SK-N-SH (cell line): ENCODE results near the gene SYT7. TPM values are rescaled to one million over a fixed set of nuclear protein-coding genes. Genes with fewer than 3 reads are reported as not detected.

ENCODE experiments used
- CTCF ChIA-PET: fragments of 300-600, 350-600 bp; formaldehyde crosslinking; extraction: SDS; loops from one replicate; lab custom pipeline; 2021; lab: Yijun Ruan, JAX
- POLR2A ChIA-PET: fragments of 350-600 bp; sonication (Branson Sonifier 250); formaldehyde crosslinking; extraction: SDS; loops from one replicate; lab custom pipeline; 2020; ENCODE audit warnings: antibody characterized with exemption, inconsistent platforms; lab: Yijun Ruan, JAX
- DNase-seq: peaks from one replicate; pipeline ENCODE4 v3.0.0; 2012
- H2AFZ ChIP-seq: fragments of 200-600 bp; sonication (generic); 2 replicates; pipeline ENCODE4 v1.8.1; 2016; ENCODE audit warnings: antibody characterized with exemption, mild to moderate bottlenecking, low read depth
- H3F3A ChIP-seq: fragments of 200-600 bp; sonication (generic); replicated peaks from 2 replicates; pipeline ENCODE3; 2016; ENCODE audit warnings: antibody characterized with exemption, mild to moderate bottlenecking; ENCODE audit not compliant: insufficient read depth
- H3K27ac ChIP-seq, 2 experiments: fragments of 200-500 bp in 1 of 2; fragments of 200-600 bp in 1 of 2; sonication (Bioruptor generic) in 1 of 2; sonication (generic), shearing (Covaris generic) in 1 of 2; 2 replicates each; pipeline versions ENCODE4 v1.5.1 to v1.6.1; 2014 to 2016; ENCODE audit warnings: low read depth in 2 of 2, inconsistent platforms in 1 of 2, low read length in 1 of 2, mild to moderate bottlenecking in 1 of 2, mixed read lengths in 1 of 2
- H3K27me3 ChIP-seq: fragments of 200-600 bp; sonication (generic), shearing (Covaris generic); 2 replicates; pipeline ENCODE4 v1.6.1; 2016; ENCODE audit warnings: mixed run types; ENCODE audit not compliant: insufficient read depth
- H3K36me3 ChIP-seq, 2 experiments: fragments of 200-500 bp in 1 of 2; fragments of 200-600 bp in 1 of 2; sonication (Bioruptor generic) in 1 of 2; sonication (generic) in 1 of 2; replicated peaks in 1 of 2; 2 replicates each; pipeline versions ENCODE3 to v1.5.1; 2014 to 2016; ENCODE audit warnings: low read length in 1 of 2, mild to moderate bottlenecking in 1 of 2; ENCODE audit not compliant: insufficient read depth in 2 of 2, control insufficient read depth in 1 of 2
- H3K4me1 ChIP-seq, 2 experiments: fragments of 200-500 bp in 1 of 2; fragments of 200-600 bp in 1 of 2; sonication (Bioruptor generic) in 1 of 2; sonication (generic), shearing (Covaris generic) in 1 of 2; 2 replicates each; pipeline versions ENCODE4 v1.5.1 to v1.6.1; 2014 to 2016; ENCODE audit warnings: low read depth in 1 of 2, low read length in 1 of 2, mixed run types in 1 of 2; ENCODE audit not compliant: insufficient read depth in 2 of 2, control insufficient read depth in 1 of 2
- H3K4me2 ChIP-seq: fragments of 200-600 bp; sonication (generic), shearing (Covaris generic); 2 replicates; pipeline ENCODE4 v1.6.1; 2017; ENCODE audit warnings: mixed run types
- H3K4me3 ChIP-seq, 2 experiments: fragments of 200-500 bp in 1 of 2; fragments of 200-600 bp in 1 of 2; sonication (Bioruptor generic) in 1 of 2; sonication (generic), shearing (Covaris generic) in 1 of 2; 2 replicates each; pipeline versions ENCODE4 v1.5.1 to v1.8.1; 2014 to 2016; ENCODE audit warnings: low read depth in 2 of 2, inconsistent platforms in 1 of 2, low read length in 1 of 2, mild to moderate bottlenecking in 1 of 2, mixed read lengths in 1 of 2, moderate library complexity in 1 of 2
- H3K79me2 ChIP-seq: fragments of 200-600 bp; sonication (generic); 2 replicates; pipeline ENCODE4 v1.8.1; 2017; ENCODE audit warnings: mild to moderate bottlenecking; ENCODE audit not compliant: insufficient read depth
- H3K9ac ChIP-seq: fragments of 200-600 bp; sonication (generic); 2 replicates; pipeline ENCODE4 v1.6.1; 2017; ENCODE audit warnings: mixed run types
- H3K9me2 ChIP-seq: fragments of 200-600 bp; sonication (generic); 2 replicates; pipeline ENCODE4 v1.6.1; 2017; ENCODE audit warnings: mixed run types
- H3K9me3 ChIP-seq: fragments of 200-600 bp; sonication (generic); 2 replicates; pipeline ENCODE4 v1.6.1; 2017; ENCODE audit warnings: mixed run types, mild to moderate bottlenecking, moderate library complexity
- H4K20me1 ChIP-seq: fragments of 200-600 bp; sonication (generic); 2 replicates; pipeline ENCODE4 v1.6.1; 2017; ENCODE audit warnings: mild to moderate bottlenecking, mixed run types; ENCODE audit not compliant: insufficient read depth
- CHD2 ChIP-seq: fragments of 150-350 bp; IDR thresholded peaks from 2 replicates; pipeline ENCODE4 v1.6.1; 2018; ENCODE audit warnings: low read length; ENCODE audit not compliant: partially characterized antibody
- CTCF ChIP-seq: fragments of 200-600 bp; sonication (generic); IDR thresholded peaks from 2 replicates; pipeline ENCODE4 v1.6.1; 2017; ENCODE audit warnings: antibody characterized with exemption, mild to moderate bottlenecking, moderate library complexity
- ELF1 ChIP-seq: IDR thresholded peaks from 2 replicates; pipeline ENCODE4 v1.4.0; 2012
- EP300 ChIP-seq, 2 experiments: IDR thresholded peaks; 2 replicates each; pipeline versions ENCODE4 v1.4.0 to v1.6.1; 2012; ENCODE audit warnings: borderline replicate concordance in 1 of 2, low read depth in 1 of 2, low read length in 1 of 2
- EZH2phosphoT487 ChIP-seq: fragments of 200-600 bp; sonication (generic); IDR thresholded peaks from 2 replicates; pipeline ENCODE4 v1.6.1; 2017; ENCODE audit warnings: low read depth, mixed run types, mild to moderate bottlenecking, antibody characterized with exemption, moderate library complexity, borderline replicate concordance
- MAX ChIP-seq: IDR thresholded peaks from 2 replicates; pipeline ENCODE4 v1.4.0; 2012; ENCODE audit warnings: low read depth
- MXI1 ChIP-seq: IDR thresholded peaks from 2 replicates; pipeline ENCODE4 v1.6.1; 2012; ENCODE audit warnings: mild to moderate bottlenecking, low read depth, low read length, improper control_type of control experiment
- NFIC ChIP-seq: IDR thresholded peaks from 2 replicates; pipeline ENCODE4 v1.4.0; 2012; ENCODE audit warnings: borderline replicate concordance
- NRF1 ChIP-seq: IDR thresholded peaks from 2 replicates; pipeline ENCODE4 v1.6.1; 2012; ENCODE audit warnings: low read depth, mild to moderate bottlenecking, low read length
- RAD21 ChIP-seq: IDR thresholded peaks from 2 replicates; pipeline ENCODE4 v1.6.1; 2012; ENCODE audit warnings: mild to moderate bottlenecking, low read length
- SMC3 ChIP-seq: IDR thresholded peaks from 2 replicates; pipeline ENCODE4 v1.6.1; 2012; ENCODE audit warnings: low read depth, low read length, improper control_type of control experiment
- TAF1 ChIP-seq: IDR thresholded peaks from 2 replicates; pipeline ENCODE4 v1.6.1; 2012; ENCODE audit warnings: low read depth, mild to moderate bottlenecking, low read length, moderate library complexity, borderline replicate concordance
- TCF12 ChIP-seq: IDR thresholded peaks from 2 replicates; pipeline ENCODE4 v1.4.0; 2012
- YY1 ChIP-seq: IDR thresholded peaks from 2 replicates; pipeline ENCODE4 v1.4.0; 2012; ENCODE audit warnings: low read depth, mild to moderate bottlenecking
- WGBS: methylation state at CpG from one replicate; pipeline ENCODE4 v1.1.6; 2017; ENCODE audit warnings: low lambda C conversion rate; 5-methylcytosine and 5-hydroxymethylcytosine counted together
- polyA plus RNA-seq, 3 experiments: library from polyadenylated mRNA; depleted of rRNA; stranded (reverse); fragments of >200 nt; gene quantifications; 2 replicates each; pipeline ENCODE4 v1.2.3, GENCODE V29; 2012
- TF ChIP-seq, protein P1 (sequence below): IDR thresholded peaks from 2 replicates; pipeline ENCODE4 v1.4.0; 2012; ENCODE audit warnings: low read depth, borderline replicate concordance
- TF ChIP-seq, protein P2 (sequence below): IDR thresholded peaks from 2 replicates; pipeline ENCODE4 v1.6.1; 2012; ENCODE audit warnings: mild to moderate bottlenecking, low read depth, low read length, moderate library complexity

Gene SYT7
- polyA plus RNA-seq, 1 of the 3 experiments (the other 2 are of a cell fraction), result 1.1 TPM

DNA sequence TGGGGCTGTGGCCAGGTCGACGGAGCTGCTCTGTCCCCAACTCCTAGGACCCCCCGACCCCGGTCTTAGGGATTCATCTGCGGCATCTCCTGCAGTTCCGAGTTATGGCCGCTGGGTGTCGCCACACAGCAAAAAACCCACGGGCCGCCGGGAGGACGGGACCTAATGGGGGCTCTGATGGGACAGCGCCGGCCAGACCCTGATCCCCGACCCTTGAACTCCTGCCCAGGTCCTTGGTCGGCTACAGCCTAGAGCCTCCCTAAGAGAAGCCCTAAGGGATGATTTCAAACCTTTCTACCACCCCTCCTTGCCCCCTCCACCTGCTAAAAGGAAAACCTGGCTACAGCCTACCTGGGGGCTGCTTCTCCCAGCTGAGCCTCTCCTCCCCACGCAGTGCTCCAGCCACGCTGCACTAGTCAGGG lies 103.1 kb downstream of the SYT7 start:
- Histone ChIP-seq H3K9me3 (no peaks in the 10 kb centered on the region), H3K4me3 (no peak overlapping the region; a peak in 1 of 4 replicates), H3K9ac (no peak overlapping the region), H3K4me2 (no peak overlapping the region), H3K79me2 (no peaks in the 10 kb centered on the region), H3K27ac (no peak overlapping the region), H3K9me2 (no peaks in the 10 kb centered on the region), H3K27me3 (no peaks in the 10 kb centered on the region), H4K20me1 (no peaks in the 10 kb centered on the region), H3K36me3 (peaks cover 0 to under 1% of the 10 kb centered on the region in 2 experiments), H3F3A (no peaks in the 10 kb centered on the region), H3K4me1 (peaks cover 0 to 12% of the 10 kb centered on the region in 2 experiments; a peak in 1 of 4 replicates), H2AFZ (no peak overlapping the region)
- peak; percentile 89 for DNase-seq
- TF ChIP-seq SMC3, result peak; percentile 86
- no peak for TF ChIP-seq NRF1
- TF ChIP-seq EP300 (IDR thresholded peaks at IDR 0.05; ENCODE audit: borderline replicate concordance in 1 of 2, low read depth in 1 of 2, low read length in 1 of 2), result no peak
- no peak for TF ChIP-seq MXI1
- peak; percentile 92 for TF ChIP-seq CTCF
- TF ChIP-seq RAD21, result peak; percentile 88
- ChIA-PET CTCF (interaction anchor here (0.6 to 21.8 kb wide), 56 partner anchors 9 to 266 kb away, joined by 3 to 670 read pairs (median 5); partner anchors contain the start of genes LRRC10B and SYT7), POLR2A (interaction anchor here (0.6 kb wide), 1 partner anchor 39 kb away, joined by 3 read pairs; no protein-coding TSS in a partner anchor)
- WGBS, result 7% methylated on average over 7 of the region's 18 CpGs

DNA sequence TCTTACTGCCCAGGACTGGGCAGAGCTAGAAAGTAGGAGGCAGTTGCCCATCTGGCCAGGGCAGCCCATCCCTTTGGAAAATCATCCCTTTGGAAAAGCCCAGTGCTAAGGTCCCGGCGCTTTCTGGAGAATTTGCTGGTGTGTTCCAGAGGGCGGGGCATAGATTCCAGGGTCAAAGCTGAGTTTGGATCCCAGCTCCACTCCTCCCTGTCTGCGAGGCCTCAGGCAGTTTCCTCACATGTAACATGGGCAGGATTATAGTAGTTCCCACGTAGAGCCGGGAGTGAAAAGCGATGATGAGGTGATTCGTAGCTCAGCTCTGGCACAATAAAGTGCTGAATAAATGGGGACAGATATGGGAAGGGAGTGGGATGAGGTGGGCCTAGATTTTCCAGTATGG lies 103.8 kb downstream of the SYT7 start:
- H3K36me3 ChIP-seq, result peaks cover 0 to 4% of the 10 kb centered on the region in 2 experiments
- no peak overlapping the region for H3K27ac ChIP-seq
- no peak for TF ChIP-seq MAX
- no peak for TF ChIP-seq EP300 (IDR thresholded peaks at IDR 0.05; ENCODE audit: borderline replicate concordance in 1 of 2, low read depth in 1 of 2, low read length in 1 of 2)
- TF ChIP-seq TCF12, result no peak
- TF ChIP-seq SMC3, result no peak
- no peak for TF ChIP-seq ELF1
- no peak for TF ChIP-seq YY1
- TF ChIP-seq, protein P1, sequence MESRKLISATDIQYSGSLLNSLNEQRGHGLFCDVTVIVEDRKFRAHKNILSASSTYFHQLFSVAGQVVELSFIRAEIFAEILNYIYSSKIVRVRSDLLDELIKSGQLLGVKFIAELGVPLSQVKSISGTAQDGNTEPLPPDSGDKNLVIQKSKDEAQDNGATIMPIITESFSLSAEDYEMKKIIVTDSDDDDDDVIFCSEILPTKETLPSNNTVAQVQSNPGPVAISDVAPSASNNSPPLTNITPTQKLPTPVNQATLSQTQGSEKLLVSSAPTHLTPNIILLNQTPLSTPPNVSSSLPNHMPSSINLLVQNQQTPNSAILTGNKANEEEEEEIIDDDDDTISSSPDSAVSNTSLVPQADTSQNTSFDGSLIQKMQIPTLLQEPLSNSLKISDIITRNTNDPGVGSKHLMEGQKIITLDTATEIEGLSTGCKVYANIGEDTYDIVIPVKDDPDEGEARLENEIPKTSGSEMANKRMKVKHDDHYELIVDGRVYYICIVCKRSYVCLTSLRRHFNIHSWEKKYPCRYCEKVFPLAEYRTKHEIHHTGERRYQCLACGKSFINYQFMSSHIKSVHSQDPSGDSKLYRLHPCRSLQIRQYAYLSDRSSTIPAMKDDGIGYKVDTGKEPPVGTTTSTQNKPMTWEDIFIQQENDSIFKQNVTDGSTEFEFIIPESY, result no peak
- TF ChIP-seq MXI1, result no peak
- no peak for TF ChIP-seq CHD2
- TF ChIP-seq EZH2phosphoT487, result no peak
- TF ChIP-seq, protein P2, sequence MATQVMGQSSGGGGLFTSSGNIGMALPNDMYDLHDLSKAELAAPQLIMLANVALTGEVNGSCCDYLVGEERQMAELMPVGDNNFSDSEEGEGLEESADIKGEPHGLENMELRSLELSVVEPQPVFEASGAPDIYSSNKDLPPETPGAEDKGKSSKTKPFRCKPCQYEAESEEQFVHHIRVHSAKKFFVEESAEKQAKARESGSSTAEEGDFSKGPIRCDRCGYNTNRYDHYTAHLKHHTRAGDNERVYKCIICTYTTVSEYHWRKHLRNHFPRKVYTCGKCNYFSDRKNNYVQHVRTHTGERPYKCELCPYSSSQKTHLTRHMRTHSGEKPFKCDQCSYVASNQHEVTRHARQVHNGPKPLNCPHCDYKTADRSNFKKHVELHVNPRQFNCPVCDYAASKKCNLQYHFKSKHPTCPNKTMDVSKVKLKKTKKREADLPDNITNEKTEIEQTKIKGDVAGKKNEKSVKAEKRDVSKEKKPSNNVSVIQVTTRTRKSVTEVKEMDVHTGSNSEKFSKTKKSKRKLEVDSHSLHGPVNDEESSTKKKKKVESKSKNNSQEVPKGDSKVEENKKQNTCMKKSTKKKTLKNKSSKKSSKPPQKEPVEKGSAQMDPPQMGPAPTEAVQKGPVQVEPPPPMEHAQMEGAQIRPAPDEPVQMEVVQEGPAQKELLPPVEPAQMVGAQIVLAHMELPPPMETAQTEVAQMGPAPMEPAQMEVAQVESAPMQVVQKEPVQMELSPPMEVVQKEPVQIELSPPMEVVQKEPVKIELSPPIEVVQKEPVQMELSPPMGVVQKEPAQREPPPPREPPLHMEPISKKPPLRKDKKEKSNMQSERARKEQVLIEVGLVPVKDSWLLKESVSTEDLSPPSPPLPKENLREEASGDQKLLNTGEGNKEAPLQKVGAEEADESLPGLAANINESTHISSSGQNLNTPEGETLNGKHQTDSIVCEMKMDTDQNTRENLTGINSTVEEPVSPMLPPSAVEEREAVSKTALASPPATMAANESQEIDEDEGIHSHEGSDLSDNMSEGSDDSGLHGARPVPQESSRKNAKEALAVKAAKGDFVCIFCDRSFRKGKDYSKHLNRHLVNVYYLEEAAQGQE, result no peak
- no peak for TF ChIP-seq NFIC
- TF ChIP-seq TAF1, result no peak
- H3F3A ChIP-seq, result no peaks in the 10 kb centered on the region
- no peaks in the 10 kb centered on the region for H4K20me1 ChIP-seq
- H3K9me3 ChIP-seq, result no peaks in the 10 kb centered on the region
- H3K9me2 ChIP-seq, result no peaks in the 10 kb centered on the region
- ChIA-PET POLR2A (no interaction called here), CTCF (interaction anchor here (0.6 to 21.8 kb wide), 40 partner anchors 9 to 267 kb away, joined by 3 to 670 read pairs (median 6); partner anchors contain the start of genes LRRC10B and SYT7)
- H3K4me1 ChIP-seq, result peaks cover 0 to 12% of the 10 kb centered on the region in 2 experiments; a peak in 1 of 4 replicates
- no peak overlapping the region for H3K9ac ChIP-seq
- no peak overlapping the region for H2AFZ ChIP-seq
- WGBS, result 62% methylated on average over 8 of the region's 8 CpGs
- H3K79me2 ChIP-seq, result no peaks in the 10 kb centered on the region
- H3K27me3 ChIP-seq, result no peaks in the 10 kb centered on the region
- no peak for DNase-seq
- no peak overlapping the region for H3K4me3 ChIP-seq
- H3K4me2 ChIP-seq, result no peak overlapping the region
